ENCODE results near the gene GINS1. TPM values are rescaled to one million over a fixed set of nuclear protein-coding genes. Genes with fewer than 3 reads are reported as not detected.

The GINS1 gene
- total and polyA plus RNA-seq, 4 donors: 7.9 to 14.8 (median 12.5) TPM

- Histone ChIP-seq H3K27me3 (ENCODE audit: control insufficient read depth, insufficient read depth, low read length) (no peaks in the 10 kb centered on the region), H3K27ac (ENCODE audit: low read depth, low read length) (peak overlapping the region; percentile 86), H3K4me3 (ENCODE audit: low read depth, low read length) (peak overlapping the region; percentile 71), H3K4me1 (ENCODE audit: control insufficient read depth, insufficient read depth, low read length) (no peaks in the 10 kb centered on the region), H3K9me3 (ENCODE audit: control insufficient read depth, insufficient read depth, low read length) (no peaks in the 10 kb centered on the region), H3K36me3 (ENCODE audit: control insufficient read depth, insufficient read depth, low read length) (peaks cover 6% of the 10 kb centered on the region)
- DNase-seq (ENCODE audit: low read depth in 4 of 6, low spot score in 6 of 6): peak in 4 of 6 donors; percentile 2 to 58 (median 40)
- WGBS (ENCODE audit: insufficient coverage): 0% methylated on average over 13 of the region's 19 CpGs
Measured at GRCh38 chr20:25389401-25389857, 18.0 kb upstream of the GINS1 start.

- under 1% methylated on average over 67 of the region's 67 CpGs for WGBS (ENCODE audit: insufficient coverage)
- H3K27me3 ChIP-seq (ENCODE audit: control insufficient read depth, insufficient read depth, low read length): no peaks in the 10 kb centered on the region
- DNase-seq (ENCODE audit: low read depth in 4 of 6, low spot score in 6 of 6): peak in 5 of 6 donors; percentile 17 to 72 (median 35)
- peaks cover 6% of the 10 kb centered on the region for H3K36me3 ChIP-seq (ENCODE audit: control insufficient read depth, insufficient read depth, low read length)
- H3K4me3 ChIP-seq (ENCODE audit: low read depth, low read length): peak overlapping the region; percentile 71
- H3K4me1 ChIP-seq (ENCODE audit: control insufficient read depth, insufficient read depth, low read length): no peaks in the 10 kb centered on the region
- no peaks in the 10 kb centered on the region for H3K9me3 ChIP-seq (ENCODE audit: control insufficient read depth, insufficient read depth, low read length)
- peak overlapping the region; percentile 86 for H3K27ac ChIP-seq (ENCODE audit: low read depth, low read length)
Measured at GRCh38 chr20:25389858-25390537, 17.5 kb upstream of the GINS1 start.

GRCh38 chr20:25390538-25391528 lies 16.6 kb upstream of the GINS1 start, which contains the start of gene ABHD12:
Gene ABHD12, minus strand, starts transcription at chr20:25390835. Its CDS starts 132 bp downstream, at chr20:25390703.
- no peaks in the 10 kb centered on the region for H3K4me1 ChIP-seq (ENCODE audit: control insufficient read depth, insufficient read depth, low read length)
- no peaks in the 10 kb centered on the region for H3K9me3 ChIP-seq (ENCODE audit: control insufficient read depth, insufficient read depth, low read length)
- H3K4me3 ChIP-seq (ENCODE audit: low read depth, low read length): peak within 1 kb of the TSS; percentile 71
- under 1% methylated on average over 83 of the region's 91 CpGs for WGBS (ENCODE audit: insufficient coverage)
- H3K27me3 ChIP-seq (ENCODE audit: control insufficient read depth, insufficient read depth, low read length): no peaks in the 10 kb centered on the region
- H3K27ac ChIP-seq (ENCODE audit: low read depth, low read length): peak within 1 kb of the TSS; percentile 86
- DNase-seq (ENCODE audit: low read depth in 4 of 6, low spot score in 6 of 6): peak; percentile 78 to 98 (median 94)
- H3K36me3 ChIP-seq (ENCODE audit: control insufficient read depth, insufficient read depth, low read length): peaks cover 6% of the 10 kb centered on the region

- Histone ChIP-seq H3K36me3 (ENCODE audit: control insufficient read depth, insufficient read depth, low read length) (no peaks in the 10 kb centered on the region), H3K27me3 (ENCODE audit: control insufficient read depth, insufficient read depth, low read length) (no peaks in the 10 kb centered on the region), H3K9me3 (ENCODE audit: control insufficient read depth, insufficient read depth, low read length) (no peaks in the 10 kb centered on the region), H3K27ac (ENCODE audit: low read depth, low read length) (no peak overlapping the region), H3K4me3 (ENCODE audit: low read depth, low read length) (no peak overlapping the region), H3K4me1 (ENCODE audit: control insufficient read depth, insufficient read depth, low read length) (no peaks in the 10 kb centered on the region)
- 31% methylated on average over 4 of the region's 5 CpGs for WGBS (ENCODE audit: insufficient coverage)
- no peak for DNase-seq (ENCODE audit: low read depth in 4 of 6, low spot score in 6 of 6)
Measured at GRCh38 chr20:25394276-25394675, 13.2 kb upstream of the GINS1 start.

GRCh38 chr20:25394996-25395395 lies 12.5 kb upstream of the GINS1 start:
- no peaks in the 10 kb centered on the region for H3K4me1 ChIP-seq (ENCODE audit: control insufficient read depth, insufficient read depth, low read length)
- 95% methylated on average over 4 of the region's 6 CpGs for WGBS (ENCODE audit: insufficient coverage)
- no peak for DNase-seq (ENCODE audit: low read depth in 4 of 6, low spot score in 6 of 6)
- no peaks in the 10 kb centered on the region for H3K9me3 ChIP-seq (ENCODE audit: control insufficient read depth, insufficient read depth, low read length)
- no peaks in the 10 kb centered on the region for H3K36me3 ChIP-seq (ENCODE audit: control insufficient read depth, insufficient read depth, low read length)
- H3K4me3 ChIP-seq (ENCODE audit: low read depth, low read length): no peak overlapping the region
- H3K27me3 ChIP-seq (ENCODE audit: control insufficient read depth, insufficient read depth, low read length): no peaks in the 10 kb centered on the region
- no peak overlapping the region for H3K27ac ChIP-seq (ENCODE audit: low read depth, low read length)

GRCh38 chr20:25397096-25397495 lies 10.4 kb upstream of the GINS1 start:
- 100% methylated on average over 4 of the region's 6 CpGs for WGBS (ENCODE audit: insufficient coverage)
- no peaks in the 10 kb centered on the region for H3K4me1 ChIP-seq (ENCODE audit: control insufficient read depth, insufficient read depth, low read length)
- H3K27ac ChIP-seq (ENCODE audit: low read depth, low read length): no peak overlapping the region
- H3K4me3 ChIP-seq (ENCODE audit: low read depth, low read length): no peak overlapping the region
- H3K27me3 ChIP-seq (ENCODE audit: control insufficient read depth, insufficient read depth, low read length): no peaks in the 10 kb centered on the region
- no peaks in the 10 kb centered on the region for H3K36me3 ChIP-seq (ENCODE audit: control insufficient read depth, insufficient read depth, low read length)
- no peaks in the 10 kb centered on the region for H3K9me3 ChIP-seq (ENCODE audit: control insufficient read depth, insufficient read depth, low read length)
- no peak for DNase-seq (ENCODE audit: low read depth in 4 of 6, low spot score in 6 of 6)

- Histone ChIP-seq H3K27me3 (ENCODE audit: control insufficient read depth, insufficient read depth, low read length) (no peaks in the 10 kb centered on the region), H3K36me3 (ENCODE audit: control insufficient read depth, insufficient read depth, low read length) (no peaks in the 10 kb centered on the region), H3K9me3 (ENCODE audit: control insufficient read depth, insufficient read depth, low read length) (no peaks in the 10 kb centered on the region), H3K27ac (ENCODE audit: low read depth, low read length) (no peak overlapping the region), H3K4me1 (ENCODE audit: control insufficient read depth, insufficient read depth, low read length) (no peaks in the 10 kb centered on the region), H3K4me3 (ENCODE audit: low read depth, low read length) (no peak overlapping the region)
- DNase-seq (ENCODE audit: low read depth in 4 of 6, low spot score in 6 of 6): peak in 1 of 6 donors; percentile 32
- no CpG with 5 or more reads among the region's 1 CpG for WGBS (ENCODE audit: insufficient coverage)
Measured at GRCh38 chr20:25397821-25398220, 9.7 kb upstream of the GINS1 start.

- DNase-seq (ENCODE audit: low read depth in 4 of 6, low spot score in 6 of 6): no peak
- Histone ChIP-seq H3K27ac (ENCODE audit: low read depth, low read length) (peak overlapping the region; percentile 58), H3K9me3 (ENCODE audit: control insufficient read depth, insufficient read depth, low read length) (no peaks in the 10 kb centered on the region), H3K27me3 (ENCODE audit: control insufficient read depth, insufficient read depth, low read length) (no peaks in the 10 kb centered on the region), H3K4me3 (ENCODE audit: low read depth, low read length) (no peak overlapping the region), H3K36me3 (ENCODE audit: control insufficient read depth, insufficient read depth, low read length) (no peaks in the 10 kb centered on the region), H3K4me1 (ENCODE audit: control insufficient read depth, insufficient read depth, low read length) (no peaks in the 10 kb centered on the region)
- 40% methylated on average over 1 of the region's 4 CpGs for WGBS (ENCODE audit: insufficient coverage)
Measured at GRCh38 chr20:25398376-25399036, 9.0 kb upstream of the GINS1 start.

- no peak overlapping the region for H3K4me3 ChIP-seq (ENCODE audit: low read depth, low read length)
Measured at GRCh38 chr20:25399037-25399430, 8.4 kb upstream of the GINS1 start.

More at GRCh38 chr20:25399037-25399430, 8.4 kb upstream of the GINS1 start:
- Histone ChIP-seq H3K27ac (ENCODE audit: low read depth, low read length) (peak overlapping the region; percentile 58), H3K4me1 (ENCODE audit: control insufficient read depth, insufficient read depth, low read length) (no peaks in the 10 kb centered on the region), H3K9me3 (ENCODE audit: control insufficient read depth, insufficient read depth, low read length) (no peaks in the 10 kb centered on the region), H3K27me3 (ENCODE audit: control insufficient read depth, insufficient read depth, low read length) (no peaks in the 10 kb centered on the region), H3K36me3 (ENCODE audit: control insufficient read depth, insufficient read depth, low read length) (no peaks in the 10 kb centered on the region)
- WGBS (ENCODE audit: insufficient coverage): 19% methylated on average over 5 of the region's 5 CpGs
- peak in 5 of 6 donors; percentile 22 to 90 (median 51) for DNase-seq (ENCODE audit: low read depth in 4 of 6, low spot score in 6 of 6)
